A375 (cell line): ENCODE measurements around the gene LCN1. TPM values are rescaled to one million over a fixed set of nuclear protein-coding genes. Genes with fewer than 3 reads are reported as not detected.

Experiments
- total RNA-seq: library from RNA; depleted of rRNA; stranded (reverse); fragments of >200 nt; shearing (Covaris generic); gene quantifications from 2 replicates; pipeline ENCODE4 v1.2.3, GENCODE V29; 2014; rRNA removed

Gene LCN1
- total RNA-seq = not detected in 2 replicates

GRCh38 chr9:135520916-135521607 lies at the start of gene LCN1:
Gene LCN1, plus strand, starts transcription at chr9:135521440. Its CDS starts 58 bp downstream, at chr9:135521498.

GRCh38 chr9:135479469-135480052 lies 41.7 kb upstream of the LCN1 start, which contains the start of gene PPP1R26:
Gene PPP1R26, plus strand, starts transcription at chr9:135479782. Its CDS starts 4,729 bp downstream, at chr9:135484511.

DNA sequence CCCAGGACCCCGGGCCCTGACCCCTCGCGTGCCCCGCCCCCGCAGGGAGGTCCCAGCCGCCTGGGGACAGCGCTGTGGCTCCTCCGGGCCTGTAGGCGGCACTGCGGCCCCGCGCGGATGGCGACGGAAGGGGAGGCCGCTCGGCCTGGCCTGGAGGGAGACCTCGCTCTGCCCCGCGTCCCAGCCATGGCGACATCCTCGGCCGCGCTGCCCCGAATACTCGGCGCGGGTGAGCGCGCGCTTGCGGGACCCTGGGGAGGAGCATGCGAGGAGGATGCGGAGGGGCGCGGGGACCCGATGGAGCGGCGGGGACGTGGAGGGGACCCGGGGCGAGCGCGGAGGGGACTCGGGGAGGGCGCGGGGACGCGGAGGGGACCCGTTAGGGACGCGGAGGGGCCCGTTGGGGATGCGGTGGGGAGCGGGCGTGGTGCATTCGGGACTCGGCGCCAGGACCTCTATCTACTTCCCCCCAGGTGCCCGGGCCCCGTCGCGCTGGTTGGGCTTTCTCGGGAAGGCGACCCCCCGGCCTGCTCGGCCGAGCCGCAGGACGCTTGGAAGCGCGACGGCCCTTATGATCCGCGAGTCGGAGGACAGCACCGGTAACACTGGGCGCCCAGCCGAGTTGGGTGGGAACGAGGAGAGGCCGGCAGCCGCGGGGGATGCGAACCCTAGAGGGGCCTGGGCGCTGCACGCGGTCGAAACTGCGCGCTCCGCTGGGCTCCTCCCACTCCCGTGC lies 20.5 kb upstream of the LCN1 start, which contains the start of gene MRPS2:
TSS of gene MRPS2 (plus strand) at position 158 of the 736 bp plus-strand sequence. CDS start at position 187, 29 bp downstream.

GRCh38 chr9:135545646-135546176 lies 24.5 kb downstream of the LCN1 start, which contains the start of gene OBP2A:
Gene OBP2A, plus strand, starts transcription at chr9:135546126. Its CDS starts 55 bp downstream, at chr9:135546181.

DNA sequence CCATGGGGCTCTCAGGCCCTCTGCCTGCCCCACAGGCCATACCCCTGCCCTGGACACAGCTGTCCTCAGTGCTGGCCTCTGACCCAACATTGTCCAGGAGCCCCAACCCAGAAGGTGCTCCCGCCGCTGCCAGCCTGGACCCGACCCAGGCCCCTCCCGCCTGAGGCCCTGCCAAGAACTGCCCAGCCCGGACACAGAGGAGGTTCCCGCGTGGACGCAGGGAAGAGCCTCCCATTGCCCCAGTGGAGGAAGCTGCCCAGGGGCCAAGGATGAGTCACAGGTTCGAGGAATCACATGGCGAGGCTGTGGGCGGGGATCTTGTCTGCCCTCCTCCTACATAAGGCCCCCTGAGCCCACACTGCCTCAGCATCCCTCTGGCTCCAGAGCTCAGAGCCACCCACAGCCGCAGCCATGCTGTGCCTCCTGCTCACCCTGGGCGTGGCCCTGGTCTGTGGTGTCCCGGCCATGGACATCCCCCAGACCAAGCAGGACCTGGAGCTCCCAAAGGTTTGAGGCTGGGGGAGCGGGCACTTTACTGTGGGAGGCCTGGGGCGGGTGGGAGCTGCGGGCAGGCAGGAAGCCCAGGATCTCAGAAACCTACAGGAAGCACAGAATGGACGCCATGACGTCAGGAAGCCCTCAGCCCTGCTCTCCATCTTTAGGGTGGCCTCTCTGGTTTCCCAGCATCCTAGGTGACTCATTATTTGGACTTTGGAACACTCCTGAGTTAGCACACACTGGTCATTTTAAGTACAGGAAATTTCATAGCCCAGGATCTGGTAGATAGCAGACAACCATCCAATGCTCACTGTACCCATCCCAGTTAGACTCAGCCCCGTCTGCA lies 40.4 kb downstream of the LCN1 start, which contains the start of gene PAEP:
TSS of gene PAEP (plus strand) at position 366 of the 844 bp plus-strand sequence.

Other genes with a start within 250 kb of the LCN1 start
- 24.2 TPM in 2 replicates for gene PPP1R26, start 41.7 kb upstream of the LCN1 start, total RNA-seq
- gene MRPS2, start 20.8 kb upstream of the LCN1 start, total RNA-seq = 66.1 and 73.4 TPM in 2 replicates
- gene OBP2A, start 24.7 kb downstream of the LCN1 start, total RNA-seq = not detected in 2 replicates
- gene PAEP, start 40.3 kb downstream of the LCN1 start, total RNA-seq = 0.27 and 0.41 TPM in 2 replicates
- not detected in 2 replicates for gene GLT6D1, start 118.1 kb downstream of the LCN1 start, total RNA-seq
- not detected in 2 replicates for gene LCN9, start 141.9 kb downstream of the LCN1 start, total RNA-seq
- gene SOHLH1, start 178.0 kb downstream of the LCN1 start, total RNA-seq = not detected in 2 replicates
- not detected in 2 replicates for gene KCNT1, start 180.7 kb downstream of the LCN1 start, total RNA-seq